ENCODE measurements around the gene RNU1-1.
A peak's percentile ranks its signal among the peaks of the same experiment; 100 is the strongest.
"Not testable (repeated sequence)": the region's sequence is repeated elsewhere in the genome, so short reads cannot be mapped to it uniquely, and the experiment has no call there.

Gene RNU1-1

GRCh38 chr1:16516694-16517410 lies 2.8 kb upstream of the RNU1-1 start:
- H3K27me3 ChIP-seq; H3K36me3 ChIP-seq; H3K9me3 ChIP-seq (replicated peaks in 1 of 11); H3K27ac ChIP-seq; H3K4me1 ChIP-seq; H3K4me3 ChIP-seq; H3K9ac ChIP-seq; H4K20me1 ChIP-seq: not testable (repeated sequence)
- 0 out of 22 replicates have a peak overlapping the region, but pooled peaks of 1 of the 11 experiments have one; percentile 9 for H3K4me2 ChIP-seq

GRCh38 chr1:16513412-16514106 lies 526 bp downstream of the RNU1-1 start:
- not testable (repeated sequence) for H3K4me1 ChIP-seq; H3K27me3 ChIP-seq; H3K36me3 ChIP-seq; H4K20me1 ChIP-seq; H3K9me3 ChIP-seq (replicated peaks in 1 of 11)
- H3K27ac ChIP-seq: peak overlapping the region in 1 of 11 experiments; percentile 76; a peak in 2 of 22 replicates
- peak overlapping the region in 2 of 10 experiments; percentile 29 to 40; a peak in 3 of 20 replicates for H3K4me3 ChIP-seq
- peak overlapping the region in 3 of 11 experiments; percentile 18 to 80 (median 31); a peak in 2 of 22 replicates for H3K9ac ChIP-seq
- peak overlapping the region in 10 of 11 experiments; percentile 12 to 68 (median 42); a peak in 15 of 22 replicates for H3K4me2 ChIP-seq

DNA sequence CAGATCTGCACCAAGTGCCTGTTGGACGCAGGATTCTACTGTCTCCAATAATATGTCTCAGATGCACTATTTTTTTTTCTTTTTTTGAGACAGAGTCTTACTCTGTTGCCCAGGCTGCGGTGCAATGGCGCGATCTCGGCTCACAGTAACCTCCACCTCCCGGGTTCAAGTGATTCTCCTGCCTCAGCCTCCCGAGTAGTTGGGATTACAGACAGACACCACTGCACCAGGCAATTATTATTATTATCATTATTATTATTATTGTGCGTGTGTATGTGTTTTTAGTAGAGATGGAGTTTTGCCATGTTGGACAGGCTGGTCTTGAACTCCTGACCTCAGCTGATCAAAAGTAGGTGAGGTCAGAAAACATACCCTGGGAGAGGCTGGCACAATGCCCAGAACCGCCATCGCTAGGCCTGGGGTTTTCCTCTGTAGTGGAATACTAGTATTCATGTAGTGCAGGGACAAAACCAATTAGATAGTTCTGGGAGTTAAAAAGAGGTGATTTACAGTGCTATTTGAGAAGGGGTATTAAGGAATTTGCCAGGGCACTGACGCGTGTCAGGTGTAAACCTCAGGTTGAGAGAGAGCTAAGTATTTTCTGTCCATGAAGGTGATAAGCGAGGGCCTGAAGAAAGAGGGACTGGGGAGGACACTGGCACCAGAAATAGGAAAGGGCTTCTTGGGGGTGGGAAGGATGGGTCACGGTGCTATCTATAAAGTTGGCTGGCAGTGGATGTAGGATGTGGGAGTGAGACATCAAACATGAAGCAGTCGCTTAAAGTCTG lies 1.3 kb downstream of the RNU1-1 start:
- not testable (repeated sequence) for H3K4me1 ChIP-seq; H3K36me3 ChIP-seq; H3K9me3 ChIP-seq (replicated peaks in 1 of 11); H3K27ac ChIP-seq; H3K9ac ChIP-seq; H4K20me1 ChIP-seq; H3K27me3 ChIP-seq; H3K4me3 ChIP-seq
- H3K4me2 ChIP-seq: peak overlapping the region in 9 of 11 experiments; percentile 31 to 56 (median 40); a peak in 12 of 22 replicates

DNA sequence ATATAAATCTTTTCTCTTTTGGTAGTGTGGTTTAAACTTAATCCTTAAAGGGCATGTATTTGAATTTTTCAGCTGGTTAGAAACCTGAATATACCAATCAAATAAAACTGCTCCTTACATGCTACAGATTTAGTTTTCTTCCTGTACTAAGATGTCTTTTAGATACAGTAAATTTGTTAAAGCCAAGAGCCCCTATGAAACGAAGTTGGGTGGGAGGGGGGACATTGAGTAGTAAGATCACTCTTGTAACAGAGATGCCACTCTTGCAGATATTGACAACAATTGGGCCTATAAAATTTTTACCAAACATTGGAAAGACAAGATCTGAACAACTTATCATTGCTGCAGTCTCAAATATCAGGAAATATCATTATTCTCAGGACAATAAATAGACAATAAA lies 2.2 kb downstream of the RNU1-1 start:
- H3K4me1 ChIP-seq, H3K4me2 ChIP-seq: not testable (repeated sequence)

GRCh38 chr1:16508861-16509445 lies 5.1 kb downstream of the RNU1-1 start:
- not testable (repeated sequence) for H3K4me3 ChIP-seq, H3K27ac ChIP-seq, H3K4me1 ChIP-seq, H4K20me1 ChIP-seq, H3K36me3 ChIP-seq, H3K4me2 ChIP-seq, H3K9ac ChIP-seq, H3K27me3 ChIP-seq
- peaks cover 23 to 30% (median 28%) of the 10 kb centered on the region in 11 experiments for H3K9me3 ChIP-seq (replicated peaks in 1 of 11)

More for the DNA sequence above, 2.2 kb downstream of the RNU1-1 start:
- not testable (repeated sequence) for H3K36me3 ChIP-seq; H3K9me3 ChIP-seq (replicated peaks in 1 of 11); H3K4me3 ChIP-seq; H3K9ac ChIP-seq; H3K27me3 ChIP-seq; H4K20me1 ChIP-seq; H3K27ac ChIP-seq

- H3K4me3 ChIP-seq, H3K27me3 ChIP-seq, H3K27ac ChIP-seq, H3K9ac ChIP-seq, H4K20me1 ChIP-seq, H3K36me3 ChIP-seq, H3K4me2 ChIP-seq, H3K4me1 ChIP-seq: not testable (repeated sequence)
- peaks cover 23 to 30% (median 28%) of the 10 kb centered on the region in 11 experiments for H3K9me3 ChIP-seq (replicated peaks in 1 of 11)
These were observed 7.5 kb downstream of the RNU1-1 start for GRCh38 chr1:16506364-16507136.

GRCh38 chr1:16505870-16506269 lies 8.2 kb downstream of the RNU1-1 start:
- not testable (repeated sequence) for H3K27ac ChIP-seq, H4K20me1 ChIP-seq, H3K36me3 ChIP-seq, H3K4me2 ChIP-seq, H3K9ac ChIP-seq, H3K4me3 ChIP-seq, H3K4me1 ChIP-seq, H3K27me3 ChIP-seq
- peaks cover 23 to 30% (median 28%) of the 10 kb centered on the region in 11 experiments for H3K9me3 ChIP-seq (replicated peaks in 1 of 11)

DNA sequence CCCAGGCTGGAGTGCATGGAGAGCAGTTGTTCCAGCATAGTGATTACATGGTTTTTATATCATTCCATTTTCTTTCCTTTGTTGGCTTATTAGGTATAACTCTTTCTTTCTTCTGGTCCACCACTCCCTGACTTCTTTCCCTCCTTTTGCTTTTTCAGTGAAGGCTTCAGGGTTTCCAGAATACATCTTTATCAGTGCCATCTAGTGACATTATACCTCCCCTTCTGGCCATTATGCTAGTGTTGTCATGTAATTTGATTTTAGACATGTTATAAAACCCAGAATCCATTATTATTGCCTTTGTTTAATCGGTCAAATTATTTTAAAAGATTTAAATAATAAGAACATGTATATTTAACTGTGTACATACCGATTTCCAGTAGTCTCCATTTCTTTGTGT lies 10.6 kb downstream of the RNU1-1 start:
- Histone ChIP-seq H3K27me3 (no peaks in the 10 kb centered on the region), H3K27ac (no peak overlapping the region), H3K36me3 (no peaks in the 10 kb centered on the region; a peak in 1 of 22 replicates), H3K9me3 (replicated peaks in 1 of 11) (peaks cover 23 to 30% (median 28%) of the 10 kb centered on the region in 11 experiments), H3K4me1 (peaks cover 15 to 24% (median 17%) of the 10 kb centered on the region in 10 experiments), H3K4me3 (no peak overlapping the region), H3K9ac (no peak overlapping the region), H4K20me1 (no peaks in the 10 kb centered on the region), H3K4me2 (no peak overlapping the region)
- TF ChIP-seq Cebpa-rat (IDR thresholded peaks at IDR 0.05): no peak

DNA sequence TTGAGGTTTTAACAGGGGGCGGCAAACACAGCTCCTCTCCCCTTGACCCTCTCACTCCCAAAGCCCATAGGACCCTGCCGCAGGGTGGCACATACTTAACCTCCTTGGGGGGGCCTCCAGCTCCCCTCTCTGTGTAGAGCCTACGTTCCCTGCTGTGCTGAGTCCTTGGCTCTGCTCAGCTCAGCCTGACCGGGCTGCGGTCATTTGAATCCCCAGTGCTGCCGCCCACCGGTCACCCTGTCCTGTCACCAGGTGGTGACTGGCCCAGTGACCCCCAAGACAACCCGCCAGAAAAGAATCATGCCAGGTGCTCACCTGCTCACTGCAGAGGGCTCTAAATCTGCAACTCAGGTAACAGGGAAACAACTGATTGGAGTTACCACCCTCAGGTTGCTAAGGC lies 12.6 kb downstream of the RNU1-1 start:
- H3K9me3 ChIP-seq (replicated peaks in 1 of 11): peaks cover 16 to 19% (median 17%) of the 10 kb centered on the region in 11 experiments
- not testable (repeated sequence) for H3K4me3 ChIP-seq, H4K20me1 ChIP-seq, H3K27me3 ChIP-seq, H3K27ac ChIP-seq, H3K9ac ChIP-seq, H3K36me3 ChIP-seq
- peak overlapping the region in 5 of 11 experiments; percentile 48 to 92 (median 87); a peak in 7 of 22 replicates for H3K4me2 ChIP-seq
- H3K4me1 ChIP-seq: peaks cover 21 to 33% (median 25%) of the 10 kb centered on the region in 10 experiments

DNA sequence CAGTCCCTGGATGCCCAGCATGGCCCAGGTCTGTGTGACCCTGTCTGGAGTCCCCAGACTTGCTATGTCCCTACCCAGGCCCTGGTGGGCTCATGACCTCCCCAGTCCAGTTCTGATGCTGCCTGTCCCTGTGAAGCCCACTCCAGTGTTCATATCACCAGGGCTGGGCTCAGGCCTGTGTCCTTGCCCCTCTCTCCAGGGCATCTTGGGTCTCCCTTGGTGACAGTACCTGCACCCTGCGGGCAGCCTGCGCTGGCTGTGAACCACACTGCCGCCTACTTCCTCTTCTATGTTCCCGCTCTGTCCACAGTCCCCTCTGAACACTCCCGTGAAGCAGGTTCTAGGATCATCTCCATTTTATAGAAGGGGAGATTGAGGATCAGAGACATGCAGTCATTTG lies 13.1 kb downstream of the RNU1-1 start:
- not testable (repeated sequence) for H3K9ac ChIP-seq, H3K27me3 ChIP-seq, H3K36me3 ChIP-seq, H3K4me3 ChIP-seq, H3K27ac ChIP-seq, H4K20me1 ChIP-seq
- Histone ChIP-seq H3K4me1 (peaks cover 21 to 33% (median 25%) of the 10 kb centered on the region in 10 experiments), H3K4me2 (peak overlapping the region in 7 of 11 experiments; percentile 10 to 97 (median 87); a peak in 11 of 22 replicates), H3K9me3 (replicated peaks in 1 of 11) (peaks cover 11 to 14% (median 12%) of the 10 kb centered on the region in 11 experiments)

DNA sequence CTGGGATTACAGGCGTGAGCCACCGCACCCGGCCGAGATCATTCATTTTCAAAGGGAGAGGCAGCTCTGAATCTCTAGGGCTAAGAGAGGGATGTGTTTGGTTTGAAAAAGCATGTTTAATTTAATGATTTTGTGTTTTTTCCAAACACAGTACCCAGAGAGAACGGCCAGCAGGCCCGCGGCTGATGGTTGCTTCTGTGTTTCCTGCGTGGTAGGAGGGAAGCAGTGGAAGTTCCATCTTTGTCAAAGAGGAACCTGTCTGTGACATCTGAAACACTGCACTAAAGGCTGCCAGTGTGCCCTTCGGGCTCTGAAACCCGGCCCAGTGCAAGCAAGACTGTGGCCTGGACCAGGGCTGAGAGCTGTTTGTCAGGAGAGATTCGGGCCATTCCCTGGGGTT lies 13.6 kb downstream of the RNU1-1 start:
- not testable (repeated sequence) for H3K27me3 ChIP-seq; H3K4me3 ChIP-seq; H3K27ac ChIP-seq; H3K36me3 ChIP-seq; H3K9ac ChIP-seq; H3K9me3 ChIP-seq (replicated peaks in 1 of 11); H4K20me1 ChIP-seq
- Histone ChIP-seq H3K4me2 (peak overlapping the region; percentile 82 to 98 (median 91); a peak in 21 of 22 replicates), H3K4me1 (peaks cover 21 to 33% (median 25%) of the 10 kb centered on the region in 10 experiments)

Data from BLaER1 treated with 17β-estradiol and CSF1 and Interleukin-3, amounts not matched to agents 10 nM and 100 nM (cell line).